C4-2B (cell line): ENCODE data around the gene ABHD13.

Experiments
- CTCF ChIP-seq: fragments of 450-650 bp; conservative IDR thresholded peaks from 2 replicates; pipeline ENCODE4 v1.5.1; 2017; ENCODE audit warnings: mild to moderate bottlenecking
- ZFX ChIP-seq: fragments of 450-650 bp; IDR thresholded peaks from 2 replicates; pipeline ENCODE4 v1.6.1; 2017

- TF ChIP-seq CTCF (no peak), ZFX (no peak)
Measured at GRCh38 chr13:108195146-108195545, 23.0 kb upstream of the ABHD13 start.
